ENCODE results near the gene NPHP4.
A peak's percentile ranks its signal among the peaks of the same experiment; 100 is the strongest.

The NPHP4 gene

DNA sequence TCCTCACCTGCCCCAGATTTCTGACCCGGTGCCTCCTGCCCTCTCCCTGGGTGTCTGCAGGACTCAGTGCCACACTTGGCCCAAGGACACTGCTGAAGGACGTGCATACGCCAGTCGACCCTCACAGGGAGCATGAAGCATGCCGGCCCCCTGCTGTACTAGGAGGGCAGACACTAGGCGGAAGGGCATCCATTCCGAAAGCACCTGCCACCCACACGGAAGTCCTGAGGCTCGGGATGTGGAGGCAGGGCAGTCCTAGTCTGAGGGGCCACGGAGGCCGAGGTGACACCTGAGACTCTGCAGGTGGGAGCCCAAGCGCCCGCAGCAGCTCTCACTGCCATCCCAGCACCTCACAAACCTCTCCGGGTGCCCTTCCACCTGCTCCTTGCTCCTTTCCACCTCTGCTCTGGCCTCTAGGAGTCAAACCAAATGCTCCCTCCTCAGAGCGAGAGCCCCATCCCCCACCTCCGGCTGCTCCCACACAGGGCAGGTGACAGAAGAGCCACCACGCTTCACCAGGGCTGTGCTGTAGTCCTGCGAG, 2.4 kb downstream of the NPHP4 start:
- DNase-seq (ENCODE audit: low spot score), result no peak

DNA sequence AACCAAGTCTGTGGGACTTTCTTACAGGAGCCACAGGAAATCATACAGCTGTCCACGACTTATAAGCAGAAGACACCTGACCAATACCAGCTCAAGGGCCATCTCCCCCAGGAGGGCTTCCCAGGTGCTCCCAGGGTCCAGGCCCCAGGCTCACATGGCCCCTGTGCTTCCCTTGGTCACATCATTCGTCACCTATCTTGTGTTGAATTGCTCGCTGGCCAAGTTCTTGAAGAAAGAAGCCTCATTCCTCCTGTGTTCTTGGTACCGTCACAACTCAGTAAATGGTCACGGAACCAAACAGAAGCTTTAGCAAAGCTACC, 3.0 kb downstream of the NPHP4 start:
- DNase-seq (ENCODE audit: low spot score), result no peak

DNA sequence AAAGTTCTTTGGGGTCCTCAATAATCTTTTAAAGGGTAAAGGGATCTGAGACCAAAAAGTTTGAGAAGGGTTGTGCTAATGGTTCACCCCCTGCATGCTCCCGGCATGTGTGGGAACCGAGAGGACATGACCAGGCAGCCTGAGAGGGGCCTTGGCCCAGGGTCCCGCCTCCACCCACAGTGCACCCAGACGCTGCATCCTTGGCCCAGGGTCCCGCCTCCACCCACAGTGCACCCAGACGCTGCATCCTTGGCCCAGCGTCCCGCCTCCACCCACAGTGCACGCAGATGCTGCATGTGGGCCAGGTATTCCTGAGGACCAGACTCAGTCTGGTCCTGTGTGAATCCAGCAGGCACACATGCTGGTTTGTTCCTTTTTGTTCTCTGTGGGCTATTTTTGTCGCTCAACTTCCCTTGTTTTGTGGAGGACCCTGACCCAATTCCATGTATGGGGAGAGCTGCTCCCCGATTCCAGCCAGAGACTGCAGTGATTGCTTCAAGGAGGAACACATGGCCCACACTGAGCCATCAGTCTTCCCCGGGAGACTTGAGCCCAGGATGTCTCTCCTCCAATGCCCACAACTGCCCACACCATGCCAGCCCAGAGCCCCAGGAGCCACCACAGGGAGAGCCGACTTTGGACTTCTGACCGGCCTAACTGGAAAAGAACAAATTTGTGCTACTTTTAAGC, 3.5 kb downstream of the NPHP4 start:
- DNase-seq (ENCODE audit: low spot score), result no peak

DNA sequence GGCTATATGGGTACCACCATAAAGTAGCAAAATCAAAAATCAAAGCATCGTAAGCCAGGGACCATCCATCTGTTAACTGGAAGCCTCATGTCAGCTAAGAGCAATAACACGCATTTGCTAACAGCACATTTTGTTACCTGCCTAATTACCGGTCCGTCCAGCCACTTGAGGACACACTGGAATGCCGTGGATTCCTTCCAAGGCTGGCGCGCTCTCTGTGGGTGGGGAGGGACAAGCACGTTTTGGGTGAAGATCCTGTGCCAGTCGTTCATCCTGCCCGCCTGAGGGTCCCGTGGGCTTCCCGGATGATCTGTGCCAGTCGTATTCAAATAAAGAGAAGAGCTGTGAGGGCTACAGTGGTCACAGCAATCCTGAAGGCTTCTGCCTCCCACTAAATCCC, 6.2 kb downstream of the NPHP4 start:
- DNase-seq (ENCODE audit: low spot score), result no peak

DNA sequence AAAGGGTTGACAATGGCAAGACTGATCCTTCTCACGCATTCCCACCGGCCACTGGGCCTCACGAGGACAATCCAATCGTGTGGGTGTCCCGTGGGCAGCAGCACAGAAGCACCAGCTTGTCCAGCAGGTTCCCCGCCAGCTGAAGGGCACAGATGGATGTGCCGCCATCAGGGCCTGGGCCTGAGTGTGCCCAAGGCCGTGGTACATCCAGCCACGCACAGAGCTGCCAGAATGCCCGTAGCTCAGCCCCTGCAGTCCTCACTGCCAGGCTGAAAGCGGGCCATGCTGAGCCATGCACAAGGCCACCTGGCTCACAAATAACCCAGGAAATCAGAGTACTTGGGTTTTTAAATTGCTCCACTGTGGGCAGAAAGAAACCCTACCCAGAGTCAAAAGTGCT, 7.0 kb downstream of the NPHP4 start:
- no peak for DNase-seq (ENCODE audit: low spot score)

DNA sequence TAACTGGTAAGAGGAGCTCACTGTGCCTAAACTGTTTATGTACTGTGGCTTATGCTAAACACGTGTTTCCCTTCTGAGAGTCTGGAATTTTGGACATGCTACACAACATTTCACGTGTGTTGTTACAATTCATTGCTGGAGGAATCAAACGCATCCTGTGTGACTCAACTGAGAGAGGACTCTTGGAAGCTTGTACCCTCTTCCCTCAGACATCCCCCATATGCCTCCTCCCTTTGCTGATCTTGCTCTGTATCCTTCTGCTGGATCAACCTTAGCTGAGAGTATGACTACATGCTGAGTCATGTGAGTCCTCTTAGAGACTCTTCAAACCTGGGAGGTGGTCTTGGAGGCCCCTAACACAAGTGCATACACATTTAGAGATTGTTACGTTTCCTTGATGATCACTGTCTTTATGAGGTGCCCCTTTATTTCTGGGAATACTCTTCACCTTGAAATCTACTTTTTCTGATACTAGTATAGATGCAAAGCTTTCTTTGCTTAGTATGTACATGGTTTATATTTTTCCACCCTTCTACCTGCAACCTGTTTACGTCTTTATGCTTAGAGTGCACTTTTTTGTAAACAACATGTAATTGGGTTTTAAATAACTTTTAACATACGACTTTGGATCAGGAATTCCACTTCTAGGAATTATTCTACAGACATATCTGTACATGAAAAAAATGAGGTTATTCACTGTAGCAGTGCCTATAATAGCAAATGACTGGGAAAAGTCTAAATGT, 8.7 kb downstream of the NPHP4 start:
- no peak for DNase-seq (ENCODE audit: low spot score)

DNA sequence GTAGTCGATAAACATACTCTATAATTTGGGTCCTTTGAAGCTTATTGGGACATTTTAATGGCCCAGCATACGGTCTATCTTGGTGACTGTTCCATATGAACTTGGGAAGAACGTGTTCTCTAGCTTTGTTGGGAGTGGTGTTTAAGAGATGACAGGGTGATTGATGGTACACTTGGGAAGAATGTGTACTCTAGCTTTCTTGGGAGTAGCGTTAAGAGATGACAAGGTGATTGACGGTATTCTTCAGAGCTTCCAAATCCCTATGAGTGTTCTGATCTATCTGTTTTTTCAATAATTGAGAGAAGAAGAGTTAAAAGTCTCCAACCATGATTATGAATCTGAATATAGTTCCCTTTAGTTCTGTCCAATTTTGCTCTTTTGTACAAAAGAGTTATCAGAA, 9.4 kb downstream of the NPHP4 start:
- no peak for DNase-seq (ENCODE audit: low spot score)

DNA sequence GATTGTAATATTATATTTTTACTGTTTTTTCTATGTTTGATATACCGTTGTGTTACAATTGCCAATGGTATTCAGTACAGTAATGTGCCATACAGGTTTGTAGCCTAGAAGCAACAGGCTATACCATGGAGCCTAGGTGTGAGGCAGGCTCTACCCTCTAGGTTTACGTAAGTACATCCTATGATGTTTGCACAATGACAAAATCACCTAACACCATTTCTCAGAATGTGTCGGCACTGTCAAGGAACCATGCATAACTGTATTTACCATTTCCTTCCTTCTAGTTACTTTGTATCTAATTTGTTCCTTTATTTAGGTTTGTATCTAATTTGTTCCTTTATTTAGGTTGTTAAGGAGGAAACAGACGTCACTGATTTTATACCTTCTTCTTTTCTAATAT, 9.9 kb downstream of the NPHP4 start:
- DNase-seq (ENCODE audit: low spot score), result no peak

DNA sequence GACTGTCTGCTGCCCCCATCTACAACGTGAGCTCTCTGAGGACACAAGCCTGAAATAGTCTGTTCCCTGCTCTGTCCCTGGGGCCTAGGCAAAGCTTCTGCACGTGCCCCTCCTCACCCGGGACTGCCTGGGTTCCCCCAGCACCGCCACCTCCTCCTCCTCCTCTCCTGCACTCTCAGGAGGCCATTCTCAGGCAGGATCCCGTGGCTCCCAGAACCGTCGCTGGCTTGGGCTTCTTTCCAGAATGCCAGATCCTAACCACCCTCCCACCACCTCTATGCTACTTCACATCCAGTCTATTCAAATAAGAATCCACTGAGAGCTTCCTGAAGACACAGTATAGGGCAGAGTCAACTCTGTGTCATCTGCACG, 11.2 kb downstream of the NPHP4 start:
- no peak for DNase-seq (ENCODE audit: low spot score)

DNA sequence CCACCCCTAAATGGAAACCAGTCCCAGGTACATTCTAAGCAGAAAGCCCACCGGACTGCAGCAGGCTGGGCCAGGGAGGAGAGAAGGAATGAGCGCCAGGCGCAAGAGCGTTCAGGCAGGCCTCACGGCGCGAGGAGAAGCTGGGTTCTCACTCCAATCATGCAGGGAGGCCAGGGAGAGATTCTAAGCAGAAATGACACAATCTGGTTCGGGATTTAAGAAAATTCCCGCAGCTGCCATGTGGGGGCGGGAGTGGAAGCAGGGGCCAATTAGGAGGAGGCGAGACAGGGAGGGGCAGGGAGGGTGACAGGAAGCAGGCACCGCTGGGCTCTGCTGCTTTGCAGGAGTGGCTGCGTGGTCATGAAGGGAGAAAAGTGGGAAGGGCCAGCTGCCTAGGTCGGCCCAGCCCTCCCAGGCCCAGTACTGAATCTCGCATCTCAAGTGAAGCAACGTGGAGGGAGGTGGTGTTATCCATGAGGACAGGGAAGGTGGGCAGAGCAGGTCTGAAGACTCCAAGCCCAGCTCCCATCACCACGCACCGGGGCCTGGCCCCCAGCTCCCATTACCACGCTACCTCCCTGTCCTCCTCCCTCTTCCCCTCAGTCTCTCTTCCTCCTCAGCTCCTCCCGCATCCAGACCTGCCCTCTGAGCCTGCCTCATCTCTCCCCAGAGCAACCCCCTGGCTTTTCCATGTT, 11.8 kb downstream of the NPHP4 start:
- no peak for DNase-seq (ENCODE audit: low spot score)

DNA sequence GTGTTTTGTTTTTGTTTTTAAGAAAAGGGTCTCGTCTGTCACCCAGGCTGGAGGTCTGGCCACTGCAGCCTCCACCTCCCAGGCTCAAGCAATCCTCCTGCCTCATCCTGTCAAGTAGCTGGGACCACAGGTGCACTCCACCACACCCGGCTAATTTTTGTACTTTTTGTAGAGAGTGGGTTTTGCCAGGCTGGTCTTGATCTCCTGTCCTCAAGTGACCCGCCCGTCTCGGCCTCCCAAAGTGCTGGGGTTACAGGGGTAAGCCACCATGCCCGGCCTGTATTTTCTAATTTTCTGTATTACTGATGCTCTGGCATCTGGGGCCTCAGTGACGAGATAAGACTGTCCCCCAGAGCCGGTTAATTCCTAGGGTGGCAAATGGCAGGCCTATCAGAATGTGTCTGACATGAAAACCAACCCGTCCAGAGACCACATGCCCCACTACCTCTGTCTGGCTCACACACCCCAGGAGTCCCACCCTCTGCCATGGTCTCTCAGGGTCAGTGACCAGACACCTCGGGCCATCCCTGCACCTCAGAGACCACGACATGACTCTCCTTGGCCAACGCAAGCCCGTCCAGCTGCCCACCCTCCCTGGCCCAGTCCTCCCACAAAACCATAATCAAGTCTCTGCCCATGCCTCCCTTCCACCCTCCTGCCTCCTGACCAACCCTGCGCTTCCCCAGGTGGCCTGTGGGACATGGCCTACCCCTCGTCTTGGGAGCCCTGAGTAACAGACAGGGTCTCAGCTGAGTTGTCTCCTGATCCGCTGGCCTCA, 12.5 kb downstream of the NPHP4 start:
- DNase-seq (ENCODE audit: low spot score), result no peak

DNA sequence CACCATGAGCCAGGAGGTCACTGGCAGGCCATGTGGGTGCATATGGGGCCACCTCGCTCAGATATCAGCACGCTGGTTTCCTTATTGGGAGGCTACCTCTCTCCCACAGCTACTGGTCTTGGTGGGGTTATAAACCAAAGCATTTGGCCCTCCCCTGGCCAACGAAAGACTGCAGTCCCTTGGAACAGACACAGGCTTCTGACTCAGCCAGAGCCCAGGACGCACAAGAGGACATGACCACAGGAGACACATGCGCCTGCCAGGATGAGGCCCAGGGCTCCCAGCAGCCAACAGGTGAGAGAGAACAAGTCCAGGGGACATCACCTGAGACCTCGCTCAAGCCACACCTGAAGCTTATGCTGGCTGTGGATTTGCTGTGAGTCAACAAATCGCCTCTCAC, 13.8 kb downstream of the NPHP4 start:
- no peak for DNase-seq (ENCODE audit: low spot score)

DNA sequence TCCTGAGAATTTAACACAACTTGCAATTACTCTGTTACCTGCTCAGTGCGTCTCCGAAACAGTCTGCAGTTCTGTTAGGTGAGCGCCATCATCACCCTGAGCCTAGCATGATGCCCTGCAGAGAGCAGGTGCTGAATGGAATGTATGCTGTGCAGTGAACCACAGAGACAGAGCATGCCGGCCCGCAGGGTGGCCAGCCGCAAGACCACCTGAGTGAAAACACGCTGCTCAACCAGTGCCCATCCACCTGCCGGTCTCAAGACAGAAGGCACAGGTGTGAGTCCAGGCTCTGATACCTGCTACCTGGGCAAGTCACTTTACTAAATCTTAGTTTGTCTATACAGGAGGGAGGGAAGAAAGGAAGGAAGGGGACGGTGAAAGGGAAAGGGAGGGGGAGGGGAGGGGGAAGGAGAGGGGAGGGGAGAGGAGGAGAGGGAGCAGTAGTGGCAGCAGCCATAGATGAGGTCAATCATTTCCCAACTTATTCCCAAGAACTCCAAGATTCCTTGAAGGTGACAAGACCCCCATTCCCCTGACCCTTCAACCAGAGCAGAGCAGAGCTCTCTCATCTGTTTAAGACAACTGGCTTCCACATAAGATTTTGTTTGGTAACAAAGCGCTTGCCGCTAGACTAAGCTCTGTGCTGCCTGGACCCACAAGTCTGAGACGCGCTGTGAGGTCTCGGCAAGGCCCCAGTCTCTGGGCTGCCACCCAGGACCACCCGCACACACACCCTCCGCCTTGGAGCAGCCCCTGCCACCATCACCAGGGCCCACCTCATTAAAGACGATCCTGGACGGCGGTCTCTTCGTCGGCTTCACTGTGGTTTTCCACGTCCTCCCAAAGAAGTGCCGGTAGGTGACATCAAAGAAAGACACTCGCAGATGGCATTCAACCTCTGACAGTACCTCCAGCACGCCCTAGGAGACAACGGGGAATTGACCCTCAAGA, 14.5 kb downstream of the NPHP4 start:
- no peak for DNase-seq (ENCODE audit: low spot score)

DNA sequence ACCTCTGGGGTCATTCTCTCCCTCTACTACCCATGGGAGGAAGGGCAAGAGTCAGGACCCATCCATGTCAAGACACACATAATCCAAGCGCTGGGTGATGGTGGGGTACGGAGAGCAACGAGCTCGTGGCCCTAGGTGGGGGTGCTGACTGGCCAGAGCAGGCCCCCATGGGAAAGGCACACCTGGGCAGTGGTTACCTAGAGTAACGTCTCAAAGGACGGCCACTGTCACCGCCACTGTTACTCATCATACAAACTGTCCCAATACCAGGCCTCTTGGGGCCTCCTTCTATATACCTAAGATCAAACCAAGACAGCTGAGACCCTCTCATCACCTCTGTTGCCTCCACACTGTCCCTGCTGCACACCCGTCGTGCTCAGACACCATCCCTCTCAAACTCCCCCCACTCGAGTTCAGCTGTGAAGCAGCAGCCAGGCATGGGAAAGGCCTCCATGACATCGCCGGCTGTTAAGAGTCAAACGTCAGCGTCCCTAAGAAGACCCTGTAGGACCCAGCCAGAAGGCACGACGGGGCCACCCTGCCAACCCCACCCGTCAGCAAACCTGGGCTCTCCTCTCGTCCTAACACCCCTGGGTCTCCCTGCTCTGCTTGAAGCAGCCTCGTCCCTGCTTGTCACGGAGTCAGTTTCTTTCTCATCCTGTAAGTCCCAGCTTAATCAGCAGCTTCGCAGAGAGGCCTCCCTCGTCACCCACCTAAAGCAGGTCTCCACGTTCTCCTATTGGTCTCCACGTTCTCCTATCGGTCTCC, 15.3 kb downstream of the NPHP4 start:
- DNase-seq (ENCODE audit: low spot score), result no peak

DNA sequence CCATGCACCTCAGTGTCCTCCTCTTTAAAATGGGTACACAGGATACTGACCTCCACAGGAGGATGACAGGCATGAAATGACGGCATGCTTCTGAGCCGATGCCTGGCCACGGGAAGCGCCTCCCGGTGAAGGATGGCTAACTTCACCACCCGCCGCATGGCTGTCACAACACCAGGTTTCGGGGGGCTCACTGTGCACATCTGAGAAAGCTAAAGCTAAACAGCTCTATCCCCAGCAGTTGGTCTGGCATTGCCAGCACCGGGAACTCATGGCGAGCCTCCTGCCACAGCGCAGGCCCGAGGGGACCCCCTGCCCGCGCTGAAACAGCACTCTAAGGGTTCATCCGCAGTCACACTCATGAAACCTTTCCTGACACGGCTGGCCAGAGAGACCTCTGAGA, 16.0 kb downstream of the NPHP4 start:
- no peak for DNase-seq (ENCODE audit: low spot score)

DNA sequence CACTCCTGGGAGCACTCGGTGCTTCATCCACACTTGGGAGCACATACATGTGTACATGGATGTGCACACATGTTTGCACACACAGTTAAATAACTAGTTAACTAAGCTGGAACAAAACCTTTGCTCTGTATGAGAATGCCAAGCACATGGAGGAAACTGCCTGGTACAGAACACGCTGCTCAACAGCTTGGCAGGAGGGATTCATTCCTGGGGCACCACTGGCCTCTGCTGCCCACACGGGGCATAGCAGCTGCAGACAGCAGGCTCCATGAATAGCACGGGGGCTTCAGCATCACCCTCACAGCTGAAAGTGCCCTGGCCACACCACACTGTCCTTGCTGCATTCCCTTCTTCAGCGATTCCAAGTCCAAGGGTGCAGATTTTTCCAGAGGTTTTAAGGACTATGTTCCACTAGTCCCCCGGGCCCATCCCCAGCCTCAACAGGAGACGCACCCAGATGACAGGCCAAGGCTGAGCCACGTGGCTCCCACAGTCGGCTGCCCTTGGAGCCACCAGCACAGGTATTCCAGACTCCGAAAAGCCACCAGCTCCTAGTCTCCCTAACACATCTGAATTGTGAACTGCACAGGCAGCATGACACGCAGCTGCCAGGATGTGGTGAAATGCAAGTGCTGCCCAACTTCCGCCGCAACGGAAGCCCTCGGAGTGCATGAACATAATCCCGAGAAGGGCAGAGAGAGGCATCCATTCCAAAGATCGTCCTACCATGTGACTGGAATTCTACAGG, 16.9 kb downstream of the NPHP4 start:
- peak; percentile 79 for DNase-seq (ENCODE audit: low spot score)

DNA sequence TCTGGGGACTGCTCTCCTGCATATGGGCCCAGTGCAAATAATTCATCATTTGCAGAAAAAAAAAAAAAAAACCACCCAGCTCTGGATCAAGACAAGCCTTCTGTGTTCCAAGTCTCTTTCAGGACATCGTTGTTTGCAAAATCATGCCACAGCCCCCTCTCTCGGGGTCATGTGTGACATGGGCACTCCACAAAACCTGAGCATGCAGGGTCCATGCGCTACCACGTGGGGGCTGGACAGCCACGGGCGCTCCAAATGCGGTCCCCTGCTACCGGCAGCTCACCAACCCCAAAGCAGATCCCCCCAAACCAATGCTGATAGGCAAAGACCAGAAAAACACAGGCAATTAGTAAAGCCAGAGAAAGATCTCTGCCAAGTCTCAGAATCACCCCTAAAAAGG, 17.6 kb downstream of the NPHP4 start:
- DNase-seq (ENCODE audit: low spot score), result no peak

DNA sequence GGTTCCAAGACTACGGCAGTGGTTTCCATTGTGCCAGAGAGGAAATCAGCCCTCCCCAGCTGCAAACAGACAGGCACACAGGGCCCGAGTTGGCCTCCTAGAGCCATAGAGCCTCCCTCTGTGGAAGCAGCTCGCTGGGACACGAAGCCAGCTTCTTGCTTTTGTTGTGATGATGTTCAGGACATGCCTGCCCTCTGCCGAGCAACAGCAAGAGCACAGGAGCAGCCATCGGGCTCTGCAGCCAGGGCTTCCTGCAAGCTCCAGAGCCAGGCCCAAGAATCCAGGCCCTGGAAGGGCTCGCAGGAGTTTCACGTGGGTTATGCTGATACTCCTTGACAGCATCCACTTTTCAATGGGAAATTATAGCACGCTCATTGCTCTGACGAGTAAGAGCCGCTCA, 18.5 kb downstream of the NPHP4 start:
- DNase-seq (ENCODE audit: low spot score), result peak; percentile 93

DNA sequence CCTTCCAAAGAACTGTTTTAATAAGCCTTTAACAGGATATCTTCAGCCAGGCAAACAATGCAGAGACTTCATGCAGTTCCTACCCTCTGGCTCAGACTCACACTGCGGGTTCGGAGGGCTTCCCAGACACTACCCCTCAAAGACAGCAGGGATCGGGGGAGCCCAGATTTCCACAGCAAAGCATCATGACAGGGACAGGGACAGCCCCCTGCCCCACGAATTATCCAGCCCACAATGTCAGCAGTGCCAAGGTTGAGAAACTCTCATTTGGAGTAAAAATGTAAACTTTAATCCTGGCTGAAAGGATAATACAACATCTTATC, 20.1 kb downstream of the NPHP4 start:
- no peak for DNase-seq (ENCODE audit: low spot score)
